Measurements from ENCODE around the gene TMEM97.

TMEM97 gene

DNA sequence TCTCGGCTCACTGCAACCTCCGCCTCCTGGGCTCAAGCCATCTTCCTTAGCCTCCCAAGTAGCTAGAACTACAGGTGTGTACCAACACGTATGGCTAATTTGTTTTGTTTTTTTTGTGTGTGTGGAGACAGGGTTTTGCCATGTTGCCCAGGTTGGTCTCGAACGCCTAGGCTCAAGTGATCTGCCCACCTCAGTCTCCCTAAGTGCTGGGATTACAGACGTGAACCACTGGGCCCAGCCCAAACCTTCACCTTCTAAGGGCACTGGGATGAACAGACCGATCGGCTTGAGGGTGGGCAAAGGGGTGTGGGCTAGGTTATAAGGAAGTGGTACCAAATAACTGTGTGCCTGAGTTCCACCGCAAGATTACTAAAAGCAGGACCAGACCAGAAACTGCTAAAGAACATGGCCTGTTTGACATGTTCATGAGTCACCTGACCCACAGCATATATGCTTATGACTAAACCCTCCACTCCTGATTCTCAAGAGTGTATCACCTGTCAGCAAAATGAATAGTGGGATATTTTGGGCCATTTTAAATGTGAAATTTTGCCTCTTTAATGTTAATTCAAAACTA is 8.1 kb downstream of the TMEM97 start:
- peaks cover 5% of the 10 kb centered on the region; the same call in 1 of the 2 replicates for H3K4me1 ChIP-seq (ENCODE audit: control insufficient read depth, insufficient read depth, low read length)
- ChIA-PET POLR2A (no interaction called here), CTCF (interaction anchor here (0.6 to 1.7 kb wide), 7 partner anchors 53 to 907 kb away, joined by 3 to 5 read pairs (median 3); no protein-coding TSS in a partner anchor)
- no peak overlapping the region for H3K27ac ChIP-seq (ENCODE audit: extremely low read depth, low read depth, low read length)
- H3K4me3 ChIP-seq (ENCODE audit: low read depth, low read length), result no peak overlapping the region
- no peaks in the 10 kb centered on the region for H3K9me3 ChIP-seq (ENCODE audit: control insufficient read depth, insufficient read depth, low read depth, low read length)
- TF ChIP-seq ZNF837 (tag by site-specific recombination; IDR thresholded peaks at IDR 0.05), result no peak
- TF ChIP-seq, protein P1, sequence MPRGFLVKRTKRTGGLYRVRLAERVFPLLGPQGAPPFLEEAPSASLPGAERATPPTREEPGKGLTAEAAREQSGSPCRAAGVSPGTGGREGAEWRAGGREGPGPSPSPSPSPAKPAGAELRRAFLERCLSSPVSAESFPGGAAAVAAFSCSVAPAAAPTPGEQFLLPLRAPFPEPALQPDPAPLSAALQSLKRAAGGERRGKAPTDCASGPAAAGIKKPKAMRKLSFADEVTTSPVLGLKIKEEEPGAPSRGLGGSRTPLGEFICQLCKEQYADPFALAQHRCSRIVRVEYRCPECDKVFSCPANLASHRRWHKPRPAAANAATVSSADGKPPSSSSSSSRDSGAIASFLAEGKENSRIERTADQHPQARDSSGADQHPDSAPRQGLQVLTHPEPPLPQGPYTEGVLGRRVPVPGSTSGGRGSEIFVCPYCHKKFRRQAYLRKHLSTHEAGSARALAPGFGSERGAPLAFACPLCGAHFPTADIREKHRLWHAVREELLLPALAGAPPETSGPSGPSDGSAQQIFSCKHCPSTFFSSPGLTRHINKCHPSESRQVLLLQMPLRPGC (tag by site-specific recombination; IDR thresholded peaks at IDR 0.05), result no peak
- TF ChIP-seq, protein P2, sequence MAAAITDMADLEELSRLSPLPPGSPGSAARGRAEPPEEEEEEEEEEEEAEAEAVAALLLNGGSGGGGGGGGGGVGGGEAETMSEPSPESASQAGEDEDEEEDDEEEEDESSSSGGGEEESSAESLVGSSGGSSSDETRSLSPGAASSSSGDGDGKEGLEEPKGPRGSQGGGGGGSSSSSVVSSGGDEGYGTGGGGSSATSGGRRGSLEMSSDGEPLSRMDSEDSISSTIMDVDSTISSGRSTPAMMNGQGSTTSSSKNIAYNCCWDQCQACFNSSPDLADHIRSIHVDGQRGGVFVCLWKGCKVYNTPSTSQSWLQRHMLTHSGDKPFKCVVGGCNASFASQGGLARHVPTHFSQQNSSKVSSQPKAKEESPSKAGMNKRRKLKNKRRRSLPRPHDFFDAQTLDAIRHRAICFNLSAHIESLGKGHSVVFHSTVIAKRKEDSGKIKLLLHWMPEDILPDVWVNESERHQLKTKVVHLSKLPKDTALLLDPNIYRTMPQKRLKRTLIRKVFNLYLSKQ (tag by site-specific recombination; IDR thresholded peaks at IDR 0.05; ENCODE audit: borderline replicate concordance), result no peak
- TF ChIP-seq ZNF133 (tag by site-specific recombination; IDR thresholded peaks at IDR 0.05), result no peak
- no peak for TF ChIP-seq ZNF391 (tag by site-specific recombination; IDR thresholded peaks at IDR 0.05; ENCODE audit: borderline replicate concordance, low read depth)
- no peak for TF ChIP-seq KLF10 (tag by site-specific recombination; IDR thresholded peaks at IDR 0.05)
- TF ChIP-seq, protein P3, sequence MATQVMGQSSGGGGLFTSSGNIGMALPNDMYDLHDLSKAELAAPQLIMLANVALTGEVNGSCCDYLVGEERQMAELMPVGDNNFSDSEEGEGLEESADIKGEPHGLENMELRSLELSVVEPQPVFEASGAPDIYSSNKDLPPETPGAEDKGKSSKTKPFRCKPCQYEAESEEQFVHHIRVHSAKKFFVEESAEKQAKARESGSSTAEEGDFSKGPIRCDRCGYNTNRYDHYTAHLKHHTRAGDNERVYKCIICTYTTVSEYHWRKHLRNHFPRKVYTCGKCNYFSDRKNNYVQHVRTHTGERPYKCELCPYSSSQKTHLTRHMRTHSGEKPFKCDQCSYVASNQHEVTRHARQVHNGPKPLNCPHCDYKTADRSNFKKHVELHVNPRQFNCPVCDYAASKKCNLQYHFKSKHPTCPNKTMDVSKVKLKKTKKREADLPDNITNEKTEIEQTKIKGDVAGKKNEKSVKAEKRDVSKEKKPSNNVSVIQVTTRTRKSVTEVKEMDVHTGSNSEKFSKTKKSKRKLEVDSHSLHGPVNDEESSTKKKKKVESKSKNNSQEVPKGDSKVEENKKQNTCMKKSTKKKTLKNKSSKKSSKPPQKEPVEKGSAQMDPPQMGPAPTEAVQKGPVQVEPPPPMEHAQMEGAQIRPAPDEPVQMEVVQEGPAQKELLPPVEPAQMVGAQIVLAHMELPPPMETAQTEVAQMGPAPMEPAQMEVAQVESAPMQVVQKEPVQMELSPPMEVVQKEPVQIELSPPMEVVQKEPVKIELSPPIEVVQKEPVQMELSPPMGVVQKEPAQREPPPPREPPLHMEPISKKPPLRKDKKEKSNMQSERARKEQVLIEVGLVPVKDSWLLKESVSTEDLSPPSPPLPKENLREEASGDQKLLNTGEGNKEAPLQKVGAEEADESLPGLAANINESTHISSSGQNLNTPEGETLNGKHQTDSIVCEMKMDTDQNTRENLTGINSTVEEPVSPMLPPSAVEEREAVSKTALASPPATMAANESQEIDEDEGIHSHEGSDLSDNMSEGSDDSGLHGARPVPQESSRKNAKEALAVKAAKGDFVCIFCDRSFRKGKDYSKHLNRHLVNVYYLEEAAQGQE (tag by site-specific recombination; IDR thresholded peaks at IDR 0.05), result no peak
- no peak for TF ChIP-seq WT1 (tag by site-specific recombination; IDR thresholded peaks at IDR 0.05)
- no peak for TF ChIP-seq ZNF585B (tag by site-specific recombination; IDR thresholded peaks at IDR 0.05)
- TF ChIP-seq ZIC2 (tag by site-specific recombination; IDR thresholded peaks at IDR 0.05), result no peak
- TF ChIP-seq, protein P4, sequence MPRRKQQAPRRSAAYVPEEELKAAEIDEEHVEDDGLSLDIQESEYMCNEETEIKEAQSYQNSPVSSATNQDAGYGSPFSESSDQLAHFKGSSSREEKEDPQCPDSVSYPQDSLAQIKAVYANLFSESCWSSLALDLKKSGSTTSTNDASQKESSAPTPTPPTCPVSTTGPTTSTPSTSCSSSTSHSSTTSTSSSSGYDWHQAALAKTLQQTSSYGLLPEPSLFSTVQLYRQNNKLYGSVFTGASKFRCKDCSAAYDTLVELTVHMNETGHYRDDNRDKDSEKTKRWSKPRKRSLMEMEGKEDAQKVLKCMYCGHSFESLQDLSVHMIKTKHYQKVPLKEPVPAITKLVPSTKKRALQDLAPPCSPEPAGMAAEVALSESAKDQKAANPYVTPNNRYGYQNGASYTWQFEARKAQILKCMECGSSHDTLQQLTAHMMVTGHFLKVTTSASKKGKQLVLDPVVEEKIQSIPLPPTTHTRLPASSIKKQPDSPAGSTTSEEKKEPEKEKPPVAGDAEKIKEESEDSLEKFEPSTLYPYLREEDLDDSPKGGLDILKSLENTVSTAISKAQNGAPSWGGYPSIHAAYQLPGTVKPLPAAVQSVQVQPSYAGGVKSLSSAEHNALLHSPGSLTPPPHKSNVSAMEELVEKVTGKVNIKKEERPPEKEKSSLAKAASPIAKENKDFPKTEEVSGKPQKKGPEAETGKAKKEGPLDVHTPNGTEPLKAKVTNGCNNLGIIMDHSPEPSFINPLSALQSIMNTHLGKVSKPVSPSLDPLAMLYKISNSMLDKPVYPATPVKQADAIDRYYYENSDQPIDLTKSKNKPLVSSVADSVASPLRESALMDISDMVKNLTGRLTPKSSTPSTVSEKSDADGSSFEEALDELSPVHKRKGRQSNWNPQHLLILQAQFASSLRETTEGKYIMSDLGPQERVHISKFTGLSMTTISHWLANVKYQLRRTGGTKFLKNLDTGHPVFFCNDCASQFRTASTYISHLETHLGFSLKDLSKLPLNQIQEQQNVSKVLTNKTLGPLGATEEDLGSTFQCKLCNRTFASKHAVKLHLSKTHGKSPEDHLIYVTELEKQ (tag by site-specific recombination; IDR thresholded peaks at IDR 0.05; ENCODE audit: borderline replicate concordance), result no peak
- TF ChIP-seq KLF9 (tag by site-specific recombination; IDR thresholded peaks at IDR 0.05; ENCODE audit: low read depth), result no peak
- no peak for TF ChIP-seq ZFP69B (tag by site-specific recombination; IDR thresholded peaks at IDR 0.05)
- no peak for TF ChIP-seq ZNF792 (tag by site-specific recombination; IDR thresholded peaks at IDR 0.05)
- peaks cover 41 to 65% of the 10 kb centered on the region in 2 experiments for H3K36me3 ChIP-seq (ENCODE audit: control insufficient read depth in 2 of 2, insufficient read depth in 1 of 2, low read length in 2 of 2)

DNA sequence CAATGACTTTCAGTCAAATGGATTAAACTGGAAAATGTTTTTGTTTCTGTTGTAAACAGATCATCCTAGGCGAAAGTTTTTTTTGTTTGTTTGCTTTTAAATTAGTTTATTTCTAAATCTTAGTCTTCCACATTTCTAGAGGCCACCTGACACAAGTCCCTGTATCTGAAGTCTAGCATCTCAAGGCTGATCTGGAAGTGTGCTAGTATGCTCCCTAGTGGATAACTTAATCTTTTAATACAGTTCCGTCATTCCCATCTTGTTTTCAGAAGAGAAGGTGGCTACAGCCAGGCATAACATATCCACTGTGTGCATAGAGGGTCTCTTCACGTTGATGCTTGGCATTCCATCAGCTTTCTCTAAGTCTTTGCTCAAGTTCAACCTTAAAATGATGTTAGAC is 8.7 kb downstream of the TMEM97 start:
- ChIA-PET POLR2A (no interaction called here), CTCF (no interaction called here)
- no peak overlapping the region for H3K4me3 ChIP-seq (ENCODE audit: low read depth, low read length)
- TF ChIP-seq, protein P5, sequence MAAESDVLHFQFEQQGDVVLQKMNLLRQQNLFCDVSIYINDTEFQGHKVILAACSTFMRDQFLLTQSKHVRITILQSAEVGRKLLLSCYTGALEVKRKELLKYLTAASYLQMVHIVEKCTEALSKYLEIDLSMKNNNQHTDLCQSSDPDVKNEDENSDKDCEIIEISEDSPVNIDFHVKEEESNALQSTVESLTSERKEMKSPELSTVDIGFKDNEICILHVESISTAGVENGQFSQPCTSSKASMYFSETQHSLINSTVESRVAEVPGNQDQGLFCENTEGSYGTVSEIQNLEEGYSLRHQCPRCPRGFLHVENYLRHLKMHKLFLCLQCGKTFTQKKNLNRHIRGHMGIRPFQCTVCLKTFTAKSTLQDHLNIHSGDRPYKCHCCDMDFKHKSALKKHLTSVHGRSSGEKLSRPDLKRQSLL (tag by site-specific recombination; IDR thresholded peaks at IDR 0.05), result no peak
- TF ChIP-seq SETDB1 (IDR thresholded peaks at IDR 0.05; ENCODE audit: insufficient read length, low read length) (no peak), ZIC2 (tag by site-specific recombination; IDR thresholded peaks at IDR 0.05) (no peak), ZBTB21 (tag by site-specific recombination; IDR thresholded peaks at IDR 0.05) (no peak), ZNF266 (tag by site-specific recombination; IDR thresholded peaks at IDR 0.05; ENCODE audit: low read depth) (no peak), ZNF629 (tag by site-specific recombination; IDR thresholded peaks at IDR 0.05) (no peak), ZFHX2 (tag by site-specific recombination; conservative IDR thresholded peaks at IDR 0.05) (no peak), ZBTB7A (tag by site-specific recombination; IDR thresholded peaks at IDR 0.05; ENCODE audit: low read depth) (no peak)
- peaks cover 38 to 67% of the 10 kb centered on the region in 2 experiments for H3K36me3 ChIP-seq (ENCODE audit: control insufficient read depth in 2 of 2, insufficient read depth in 1 of 2, low read length in 2 of 2)
- no peaks in the 10 kb centered on the region for H3K9me3 ChIP-seq (ENCODE audit: control insufficient read depth, insufficient read depth, low read depth, low read length)
- H3K4me1 ChIP-seq (ENCODE audit: control insufficient read depth, insufficient read depth, low read length), result 0 out of 2 replicates have a peak, but pooled peaks cover 2% of the 10 kb centered on the region
- H3K27ac ChIP-seq (ENCODE audit: extremely low read depth, low read depth, low read length), result no peak overlapping the region
